ENCODE results near the gene RLBP1. TPM values are rescaled to one million over a fixed set of nuclear protein-coding genes. Genes with fewer than 3 reads are reported as not detected.
A peak's percentile ranks its signal among the peaks of the same experiment; 100 is the strongest.

Gene RLBP1
- total and polyA plus RNA-seq, 9 of the 15 experiments (the other 6 are each of a cell fraction or from before 2014, with no cell fraction given) = 0.05 TPM; not detected in 8

DNA sequence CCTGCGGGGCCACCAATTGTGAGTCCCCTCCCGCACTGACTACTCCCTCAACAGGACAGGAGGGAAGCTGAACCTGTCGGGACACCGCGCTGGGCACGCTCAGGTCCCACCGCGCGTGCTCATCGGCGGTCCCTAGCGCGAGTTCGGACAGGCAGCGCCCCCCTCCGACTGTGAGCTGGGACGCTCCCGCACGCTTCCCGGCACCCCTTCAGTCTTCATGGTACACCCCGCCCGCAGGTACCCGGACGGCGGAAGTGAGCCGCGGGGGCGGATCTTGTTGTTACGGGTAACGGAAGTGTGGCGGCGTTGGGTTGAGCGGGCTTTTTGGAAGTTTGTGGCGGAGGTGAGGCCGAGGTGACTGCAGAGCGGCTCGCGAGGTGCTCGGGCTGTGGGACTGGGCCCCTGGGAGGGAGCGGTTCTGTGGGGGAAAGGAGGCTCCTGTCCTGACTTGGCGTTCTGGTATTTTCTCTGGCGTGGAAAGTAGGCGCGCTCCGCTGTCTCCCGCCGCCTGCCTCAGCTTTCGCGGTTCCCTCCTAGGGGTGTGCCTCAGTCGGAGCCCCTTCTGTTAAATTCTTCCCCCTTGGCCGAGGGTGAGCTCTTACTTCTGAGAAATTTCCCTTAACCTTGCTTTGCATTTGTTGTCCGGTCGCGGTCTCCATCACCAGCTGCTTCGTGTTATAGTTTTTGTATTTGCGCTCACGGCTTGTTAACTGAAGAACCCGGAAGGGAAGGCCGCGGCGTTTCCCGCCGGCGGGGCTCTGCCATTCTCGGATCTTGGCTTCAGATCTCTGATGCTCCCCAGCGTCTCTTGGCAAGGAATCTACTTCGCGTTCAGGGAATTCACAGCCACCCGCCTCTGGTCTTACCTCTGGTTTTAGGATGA lies 22.6 kb upstream of the RLBP1 start, which contains the start of gene FANCI (continued):
- TF ChIP-seq, protein P1, sequence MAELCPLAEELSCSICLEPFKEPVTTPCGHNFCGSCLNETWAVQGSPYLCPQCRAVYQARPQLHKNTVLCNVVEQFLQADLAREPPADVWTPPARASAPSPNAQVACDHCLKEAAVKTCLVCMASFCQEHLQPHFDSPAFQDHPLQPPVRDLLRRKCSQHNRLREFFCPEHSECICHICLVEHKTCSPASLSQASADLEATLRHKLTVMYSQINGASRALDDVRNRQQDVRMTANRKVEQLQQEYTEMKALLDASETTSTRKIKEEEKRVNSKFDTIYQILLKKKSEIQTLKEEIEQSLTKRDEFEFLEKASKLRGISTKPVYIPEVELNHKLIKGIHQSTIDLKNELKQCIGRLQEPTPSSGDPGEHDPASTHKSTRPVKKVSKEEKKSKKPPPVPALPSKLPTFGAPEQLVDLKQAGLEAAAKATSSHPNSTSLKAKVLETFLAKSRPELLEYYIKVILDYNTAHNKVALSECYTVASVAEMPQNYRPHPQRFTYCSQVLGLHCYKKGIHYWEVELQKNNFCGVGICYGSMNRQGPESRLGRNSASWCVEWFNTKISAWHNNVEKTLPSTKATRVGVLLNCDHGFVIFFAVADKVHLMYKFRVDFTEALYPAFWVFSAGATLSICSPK (IDR thresholded peaks at IDR 0.05; ENCODE audit: borderline replicate concordance) = no peak
- TF ChIP-seq CREM (IDR thresholded peaks at IDR 0.05; ENCODE audit: low read depth) = peak; percentile 85
- no peak for TF ChIP-seq ZNF436 (CRISPR knock-in tag; IDR thresholded peaks at IDR 0.05)
- no peak for TF ChIP-seq SETDB1 (IDR thresholded peaks at IDR 0.05; ENCODE audit: low read length)
- TF ChIP-seq ZNF76 (CRISPR knock-in tag; IDR thresholded peaks at IDR 0.05; ENCODE audit: borderline replicate concordance) = no peak
- TF ChIP-seq KDM2B (CRISPR knock-in tag; IDR thresholded peaks at IDR 0.05) = no peak
- TF ChIP-seq PHF20 (IDR thresholded peaks at IDR 0.05; ENCODE audit: partially characterized antibody) = peak; percentile 70
- no peak for TF ChIP-seq ZC3H8 (IDR thresholded peaks at IDR 0.05)
- no peak for TF ChIP-seq NFATC3 (IDR thresholded peaks at IDR 0.05)
- no peak for TF ChIP-seq MCM3 (IDR thresholded peaks at IDR 0.05)
- no peak for TF ChIP-seq NR2F6 (CRISPR knock-in tag; IDR thresholded peaks at IDR 0.05)
- TF ChIP-seq ZKSCAN1 (IDR thresholded peaks at IDR 0.05; ENCODE audit: low read depth, low read length) = peak; percentile 44
- 0 out of 2 replicates have a peak, but pooled peaks have one; percentile 38 for TF ChIP-seq DNMT1 (IDR thresholded peaks at IDR 0.05)
- TF ChIP-seq IRF2 (CRISPR knock-in tag; IDR thresholded peaks at IDR 0.05) = no peak
- TF ChIP-seq ZNF121 (CRISPR knock-in tag; conservative IDR thresholded peaks at IDR 0.05) = 0 out of 2 replicates have a peak, but pooled peaks have one; percentile 25
- TF ChIP-seq POLR2G (IDR thresholded peaks at IDR 0.05; ENCODE audit: low read depth, low read length) = peak; percentile 97
- no peak for TF ChIP-seq CREBBP (IDR thresholded peaks at IDR 0.05; ENCODE audit: low read depth, low read length)
- TF ChIP-seq SIN3A (IDR thresholded peaks at IDR 0.05; ENCODE audit: borderline replicate concordance in 2 of 2, control insufficient read depth in 1 of 2, low read depth in 2 of 2, low read length in 2 of 2) = peak; percentile 15 to 89; a peak in 2 of 4 replicates
- no peak for TF ChIP-seq HIVEP1 (CRISPR knock-in tag; IDR thresholded peaks at IDR 0.05)
- TF ChIP-seq BCL6 (CRISPR knock-in tag; IDR thresholded peaks at IDR 0.05) = no peak
- TF ChIP-seq MAX (CRISPR knock-in tag; IDR thresholded peaks at IDR 0.05) = peak; percentile 100
- peak; percentile 33 for TF ChIP-seq PCBP1 (IDR thresholded peaks at IDR 0.05; ENCODE audit: low read depth, low read length, poor library complexity, severe bottlenecking)
- no peak for TF ChIP-seq MLLT1 (IDR thresholded peaks at IDR 0.05)
- TF ChIP-seq BHLHE40 (IDR thresholded peaks at IDR 0.05; ENCODE audit: low read length) = peak; percentile 96
- no peak; a peak in 1 of 3 replicates for TF ChIP-seq CBX3 (IDR thresholded peaks at IDR 0.05; ENCODE audit: borderline replicate concordance in 1 of 2, low read length in 2 of 2)
- TF ChIP-seq ZNF445 (CRISPR knock-in tag; IDR thresholded peaks at IDR 0.05; ENCODE audit: low read depth) = no peak
- no peak for TF ChIP-seq ERF (CRISPR knock-in tag; IDR thresholded peaks at IDR 0.05)
- TF ChIP-seq BMI1 (IDR thresholded peaks at IDR 0.05; ENCODE audit: low read length) = 0 out of 2 replicates have a peak, but pooled peaks have one; percentile 15
- no peak for TF ChIP-seq YBX1 (IDR thresholded peaks at IDR 0.05)

All from K562 (cell line).